ENCODE data around the gene MCCC1.
"Not testable (repeated sequence)": the region's sequence is repeated elsewhere in the genome, so short reads cannot be mapped to it uniquely, and the experiment has no call there.

Gene MCCC1

GRCh38 chr3:183106635-183107034 is 7.3 kb upstream of the MCCC1 start:
- no peaks in the 10 kb centered on the region for H3K9me2 ChIP-seq (replicated peaks; ENCODE audit: insufficient read depth, low read length)
- H3K36me3 ChIP-seq (replicated peaks; ENCODE audit: insufficient read depth, low read length): no peaks in the 10 kb centered on the region
- no peak overlapping the region for H2AFZ ChIP-seq (ENCODE audit: low read length)
- no peaks in the 10 kb centered on the region for H4K20me1 ChIP-seq (ENCODE audit: insufficient read depth, low read length)
- no peak overlapping the region for H3K4me2 ChIP-seq (ENCODE audit: low read depth, low read length)
- no peaks in the 10 kb centered on the region for H3K27me3 ChIP-seq (replicated peaks; ENCODE audit: insufficient read depth, low read length)
- no peaks in the 10 kb centered on the region for H3K79me2 ChIP-seq (ENCODE audit: low read length)
- no peak overlapping the region for H3K4me3 ChIP-seq (ENCODE audit: low read length)
- H3K9ac ChIP-seq (ENCODE audit: low read length): no peak overlapping the region
- H3F3A ChIP-seq (ENCODE audit: insufficient read depth, low read length): no peaks in the 10 kb centered on the region
- no peaks in the 10 kb centered on the region for H3K4me1 ChIP-seq (ENCODE audit: low read length)
- no peak overlapping the region for H3K27ac ChIP-seq (ENCODE audit: low read length)
- no peak for DNase-seq
- TF ChIP-seq EZH2phosphoT487 (IDR thresholded peaks at IDR 0.05; ENCODE audit: low read length): no peak
- TF ChIP-seq CTCF (IDR thresholded peaks at IDR 0.05; ENCODE audit: low read length): no peak
- no peak for TF ChIP-seq EZH2 (optimal IDR thresholded peaks at IDR 0.05; ENCODE audit: low read depth, low read length)
- H3K9me3 ChIP-seq (replicated peaks; ENCODE audit: insufficient read depth, low read length): no peaks in the 10 kb centered on the region

DNA sequence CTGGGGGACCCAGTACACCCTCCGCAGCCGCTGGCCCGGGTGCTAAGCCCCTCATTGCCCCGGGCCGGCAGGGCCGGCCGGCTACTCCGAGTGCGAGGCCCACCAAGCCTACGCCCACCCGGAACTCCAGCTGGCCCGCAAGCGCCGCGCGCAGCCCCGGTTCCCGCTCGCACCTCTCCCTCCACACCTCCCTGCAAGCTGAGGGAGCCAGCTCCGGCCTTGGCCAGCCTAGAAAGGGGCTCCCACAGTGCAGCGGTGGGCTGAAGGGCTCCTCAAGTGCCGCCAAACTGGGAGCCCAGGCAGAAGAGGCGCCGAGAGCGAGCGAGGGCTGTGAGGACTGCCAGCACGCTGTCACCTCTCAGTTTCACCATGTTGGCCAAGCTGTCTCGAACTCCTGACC is 4.7 kb upstream of the MCCC1 start:
- H3K4me1 ChIP-seq (ENCODE audit: low read length); H3K4me2 ChIP-seq (ENCODE audit: low read depth, low read length); H3K9me2 ChIP-seq (replicated peaks; ENCODE audit: insufficient read depth, low read length); H3K9me3 ChIP-seq (replicated peaks; ENCODE audit: insufficient read depth, low read length); H3K27me3 ChIP-seq (replicated peaks; ENCODE audit: insufficient read depth, low read length); H2AFZ ChIP-seq (ENCODE audit: low read length); H3K79me2 ChIP-seq (ENCODE audit: low read length); H4K20me1 ChIP-seq (ENCODE audit: insufficient read depth, low read length); H3K36me3 ChIP-seq (replicated peaks; ENCODE audit: insufficient read depth, low read length); DNase-seq; H3K4me3 ChIP-seq (ENCODE audit: low read length); H3K9ac ChIP-seq (ENCODE audit: low read length); H3K27ac ChIP-seq (ENCODE audit: low read length); H3F3A ChIP-seq (ENCODE audit: insufficient read depth, low read length): not testable (repeated sequence)

GRCh38 chr3:183101040-183101439 is 1.7 kb upstream of the MCCC1 start:
- Histone ChIP-seq H3K79me2 (ENCODE audit: low read length) (peaks cover 31% of the 10 kb centered on the region), H3F3A (ENCODE audit: insufficient read depth, low read length) (peaks cover 12% of the 10 kb centered on the region), H3K4me1 (ENCODE audit: low read length) (peaks cover 11% of the 10 kb centered on the region)
- H3K27ac ChIP-seq (ENCODE audit: low read length); H3K4me2 ChIP-seq (ENCODE audit: low read depth, low read length); H3K9ac ChIP-seq (ENCODE audit: low read length); H3K27me3 ChIP-seq (replicated peaks; ENCODE audit: insufficient read depth, low read length); H4K20me1 ChIP-seq (ENCODE audit: insufficient read depth, low read length); DNase-seq; H3K9me2 ChIP-seq (replicated peaks; ENCODE audit: insufficient read depth, low read length); H3K4me3 ChIP-seq (ENCODE audit: low read length); H3K9me3 ChIP-seq (replicated peaks; ENCODE audit: insufficient read depth, low read length); H3K36me3 ChIP-seq (replicated peaks; ENCODE audit: insufficient read depth, low read length); H2AFZ ChIP-seq (ENCODE audit: low read length): not testable (repeated sequence)

GRCh38 chr3:183100376-183100775 is 1.1 kb upstream of the MCCC1 start:
- peak overlapping the region; percentile 52; the same call in 1 of the 2 replicates for H3K27ac ChIP-seq (ENCODE audit: low read length)
- H2AFZ ChIP-seq (ENCODE audit: low read length): no peak overlapping the region

More at GRCh38 chr3:183100376-183100775, 1.1 kb upstream of the MCCC1 start:
- DNase-seq: no peak
- TF ChIP-seq EZH2 (optimal IDR thresholded peaks at IDR 0.05; ENCODE audit: low read depth, low read length): no peak
- no peak for TF ChIP-seq EZH2phosphoT487 (IDR thresholded peaks at IDR 0.05; ENCODE audit: low read length)
- no peak for TF ChIP-seq CTCF (IDR thresholded peaks at IDR 0.05; ENCODE audit: low read length)
- no peaks in the 10 kb centered on the region for H3K9me2 ChIP-seq (replicated peaks; ENCODE audit: insufficient read depth, low read length)
- no peaks in the 10 kb centered on the region for H3K36me3 ChIP-seq (replicated peaks; ENCODE audit: insufficient read depth, low read length)
- H3K79me2 ChIP-seq (ENCODE audit: low read length): peaks cover 35% of the 10 kb centered on the region
- H3K4me1 ChIP-seq (ENCODE audit: low read length): peaks cover 11% of the 10 kb centered on the region
- H3K9ac ChIP-seq (ENCODE audit: low read length): no peak overlapping the region; the same call in 1 of the 2 replicates
- peaks cover 12% of the 10 kb centered on the region for H3F3A ChIP-seq (ENCODE audit: insufficient read depth, low read length)
- H3K27me3 ChIP-seq (replicated peaks; ENCODE audit: insufficient read depth, low read length): no peaks in the 10 kb centered on the region
- no peak overlapping the region for H3K4me2 ChIP-seq (ENCODE audit: low read depth, low read length)
- no peaks in the 10 kb centered on the region for H3K9me3 ChIP-seq (replicated peaks; ENCODE audit: insufficient read depth, low read length)
- no peaks in the 10 kb centered on the region for H4K20me1 ChIP-seq (ENCODE audit: insufficient read depth, low read length)
- no peak overlapping the region for H3K4me3 ChIP-seq (ENCODE audit: low read length)

Measured in MM.1S (cell line).